Activated naive CD8-positive, alpha-beta T cell treated with anti-CD3 and anti-CD28 coated beads for 36 hours (primary cell): ENCODE measurements around the gene MAEA. TPM values are rescaled to one million over a fixed set of nuclear protein-coding genes. Genes with fewer than 3 reads are reported as not detected.
"Not testable (repeated sequence)": the region's sequence is repeated elsewhere in the genome, so short reads cannot be mapped to it uniquely, and the experiment has no call there.

Source experiments
- DNase-seq: peaks from one replicate; pipeline ENCODE4 v3.0.0; 2021
- H3K27ac Mint-ChIP-seq: one replicate; pipeline ENCODE4 v1.8.0; 2022; ENCODE audit warnings: mild to moderate bottlenecking, moderate library complexity, mixed read lengths
- H3K27me3 Mint-ChIP-seq: one replicate; pipeline ENCODE4 v1.8.0; 2022; ENCODE audit warnings: mild to moderate bottlenecking, mixed read lengths
- H3K36me3 Mint-ChIP-seq: one replicate; pipeline ENCODE4 v1.8.0; 2021; ENCODE audit warnings: mild to moderate bottlenecking, mixed read lengths
- H3K4me1 Mint-ChIP-seq: one replicate; pipeline ENCODE4 v1.8.0; 2021; ENCODE audit warnings: mixed read lengths
- H3K4me3 Mint-ChIP-seq: one replicate; pipeline ENCODE4 v1.8.0; 2022; ENCODE audit warnings: mild to moderate bottlenecking, moderate library complexity, mixed read lengths
- H3K9me3 Mint-ChIP-seq: one replicate; pipeline ENCODE4 v1.8.0; 2022; ENCODE audit warnings: mixed read lengths
- total RNA-seq, 2 experiments: library from RNA; stranded (reverse); gene quantifications; one replicate each; pipeline ENCODE4 v1.2.3, GENCODE V29; 2021

Gene MAEA
- total RNA-seq, 2 experiments from 2014 or later: 51.3 to 53.2 TPM

DNA sequence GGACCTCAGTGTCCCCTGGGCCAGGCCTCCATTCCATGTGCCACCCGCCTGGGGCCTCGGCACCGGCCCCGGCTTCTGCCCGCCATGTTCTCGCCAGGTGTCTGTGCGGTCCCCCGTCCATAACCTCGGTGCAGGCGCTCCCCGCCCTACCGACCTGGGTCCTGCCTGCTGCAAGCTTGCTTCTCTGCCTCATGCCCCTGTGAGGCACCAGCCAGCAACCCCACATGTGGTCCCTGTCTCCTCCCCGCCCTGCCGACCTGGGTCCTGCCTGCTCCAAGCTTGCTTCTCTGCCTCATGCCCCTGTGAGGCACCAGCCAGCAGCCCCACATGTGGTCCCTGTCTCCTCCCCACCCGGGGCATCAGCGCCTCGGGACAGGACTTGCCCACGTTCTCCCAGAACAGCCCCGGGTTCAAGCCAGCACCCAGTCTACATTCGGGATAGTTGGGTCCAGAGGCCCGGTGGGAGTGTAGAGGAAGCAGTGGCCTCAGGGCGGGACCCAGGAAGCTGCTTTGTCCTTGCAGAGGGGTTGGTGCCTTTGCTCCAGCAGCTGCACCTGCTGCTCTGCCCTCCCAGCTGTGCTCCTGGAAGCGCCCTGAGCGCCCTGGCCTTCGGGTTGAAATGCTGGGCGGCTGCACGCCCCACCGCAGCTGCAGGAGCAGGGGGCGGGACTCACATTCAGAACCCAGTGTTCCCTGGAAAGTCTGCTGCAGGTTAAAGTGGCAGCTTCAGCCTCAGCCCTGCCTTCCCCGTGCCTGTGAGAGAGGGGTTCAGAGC is 37.2 kb downstream of the MAEA start:
- Mint-ChIP-seq H3K9me3 (no peaks in the 10 kb centered on the region), H3K4me3 (no peak overlapping the region), H3K36me3 (peaks cover 22% of the 10 kb centered on the region), H3K4me1 (peaks cover 21% of the 10 kb centered on the region), H3K27ac (no peak overlapping the region), H3K27me3 (no peaks in the 10 kb centered on the region)
- DNase-seq: no peak

DNA sequence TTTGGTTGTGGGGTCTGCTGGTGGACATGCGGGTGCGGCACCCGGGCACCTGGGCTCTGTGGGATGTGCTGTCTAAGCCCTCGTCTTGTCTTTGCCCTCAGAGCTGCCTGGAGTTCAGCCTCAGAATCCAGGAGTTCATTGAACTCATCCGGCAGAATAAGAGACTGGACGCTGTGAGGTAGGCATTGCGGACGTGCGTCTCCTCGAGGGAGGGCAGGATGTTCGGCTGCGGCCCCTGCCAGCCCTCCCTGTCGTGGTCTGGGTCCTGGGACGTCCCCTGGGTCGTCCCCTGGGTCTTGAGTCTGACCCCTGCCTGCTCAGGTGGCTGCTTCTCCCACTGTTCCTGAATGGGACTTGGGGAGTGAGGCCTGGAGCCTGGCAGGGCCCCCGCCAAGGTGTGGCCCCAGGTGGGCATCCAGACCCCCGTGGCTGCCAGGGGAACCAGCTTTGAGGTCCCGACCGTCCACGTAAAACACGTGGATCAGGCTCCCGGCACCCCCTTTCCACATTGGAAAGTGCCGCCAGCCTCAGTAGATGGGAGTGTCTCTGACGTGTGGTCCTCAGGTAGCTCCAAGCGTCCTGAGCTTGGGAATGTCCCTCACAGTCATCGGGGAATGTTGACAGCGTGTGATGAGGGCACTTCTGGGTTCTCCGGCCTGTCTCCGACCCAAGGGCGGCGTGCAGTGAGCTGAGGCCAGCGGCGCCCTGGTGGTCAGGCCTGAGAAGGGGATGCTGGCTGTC is 38.0 kb downstream of the MAEA start:
- Mint-ChIP-seq H3K27ac (no peak overlapping the region), H3K4me3 (no peak overlapping the region), H3K4me1 (peaks cover 21% of the 10 kb centered on the region), H3K27me3 (no peaks in the 10 kb centered on the region), H3K9me3 (no peaks in the 10 kb centered on the region), H3K36me3 (peaks cover 22% of the 10 kb centered on the region)
- DNase-seq: no peak

- peak overlapping the region; percentile 29 for H3K27ac Mint-ChIP-seq
- H3K36me3 Mint-ChIP-seq: peaks cover 19% of the 10 kb centered on the region
- no peak for DNase-seq
- H3K4me1 Mint-ChIP-seq: peaks cover 21% of the 10 kb centered on the region
- no peaks in the 10 kb centered on the region for H3K27me3 Mint-ChIP-seq
- no peak overlapping the region for H3K4me3 Mint-ChIP-seq
- no peaks in the 10 kb centered on the region for H3K9me3 Mint-ChIP-seq
Observed at GRCh38 chr4:1328267-1329155, 38.8 kb downstream of the MAEA start.

GRCh38 chr4:1329408-1330371 is 40.0 kb downstream of the MAEA start:
- no peak for DNase-seq
- H3K4me3 Mint-ChIP-seq: peak overlapping the region; percentile 18
- no peaks in the 10 kb centered on the region for H3K27me3 Mint-ChIP-seq
- H3K27ac Mint-ChIP-seq: peak overlapping the region; percentile 81
- H3K36me3 Mint-ChIP-seq: peaks cover 23% of the 10 kb centered on the region
- H3K9me3 Mint-ChIP-seq: no peaks in the 10 kb centered on the region
- H3K4me1 Mint-ChIP-seq: peaks cover 25% of the 10 kb centered on the region

- H3K27ac Mint-ChIP-seq: peak overlapping the region; percentile 72
- H3K36me3 Mint-ChIP-seq: peaks cover 30% of the 10 kb centered on the region
- DNase-seq: peak; percentile 37
- peak overlapping the region; percentile 18 for H3K4me3 Mint-ChIP-seq
- H3K4me1 Mint-ChIP-seq: peaks cover 28% of the 10 kb centered on the region
- no peaks in the 10 kb centered on the region for H3K27me3 Mint-ChIP-seq
- H3K9me3 Mint-ChIP-seq: peaks cover 4% of the 10 kb centered on the region
Observed at GRCh38 chr4:1330761-1331590, 41.3 kb downstream of the MAEA start.

GRCh38 chr4:1331591-1332353 is 42.1 kb downstream of the MAEA start:
- peaks cover 35% of the 10 kb centered on the region for H3K36me3 Mint-ChIP-seq

GRCh38 chr4:1332686-1333085 is 43.0 kb downstream of the MAEA start:
- H3K4me3 Mint-ChIP-seq: no peak overlapping the region
- H3K4me1 Mint-ChIP-seq: peaks cover 37% of the 10 kb centered on the region
- H3K27me3 Mint-ChIP-seq: no peaks in the 10 kb centered on the region
- H3K36me3 Mint-ChIP-seq: peaks cover 44% of the 10 kb centered on the region
- H3K9me3 Mint-ChIP-seq: peaks cover 7% of the 10 kb centered on the region
- no peak for DNase-seq
- no peak overlapping the region for H3K27ac Mint-ChIP-seq

More at GRCh38 chr4:1331591-1332353, 42.1 kb downstream of the MAEA start:
- Mint-ChIP-seq H3K9me3 (peaks cover 7% of the 10 kb centered on the region), H3K4me1 (peaks cover 28% of the 10 kb centered on the region), H3K27ac (peak overlapping the region; percentile 31), H3K4me3 (no peak overlapping the region), H3K27me3 (no peaks in the 10 kb centered on the region)
- no peak for DNase-seq

- peaks cover 7% of the 10 kb centered on the region for H3K9me3 Mint-ChIP-seq
- no peak overlapping the region for H3K4me3 Mint-ChIP-seq
- DNase-seq: no peak
- H3K4me1 Mint-ChIP-seq: peaks cover 40% of the 10 kb centered on the region
- peaks cover 47% of the 10 kb centered on the region for H3K36me3 Mint-ChIP-seq
- H3K27ac Mint-ChIP-seq: no peak overlapping the region
- no peaks in the 10 kb centered on the region for H3K27me3 Mint-ChIP-seq
Observed at GRCh38 chr4:1333256-1333655, 43.6 kb downstream of the MAEA start.

DNA sequence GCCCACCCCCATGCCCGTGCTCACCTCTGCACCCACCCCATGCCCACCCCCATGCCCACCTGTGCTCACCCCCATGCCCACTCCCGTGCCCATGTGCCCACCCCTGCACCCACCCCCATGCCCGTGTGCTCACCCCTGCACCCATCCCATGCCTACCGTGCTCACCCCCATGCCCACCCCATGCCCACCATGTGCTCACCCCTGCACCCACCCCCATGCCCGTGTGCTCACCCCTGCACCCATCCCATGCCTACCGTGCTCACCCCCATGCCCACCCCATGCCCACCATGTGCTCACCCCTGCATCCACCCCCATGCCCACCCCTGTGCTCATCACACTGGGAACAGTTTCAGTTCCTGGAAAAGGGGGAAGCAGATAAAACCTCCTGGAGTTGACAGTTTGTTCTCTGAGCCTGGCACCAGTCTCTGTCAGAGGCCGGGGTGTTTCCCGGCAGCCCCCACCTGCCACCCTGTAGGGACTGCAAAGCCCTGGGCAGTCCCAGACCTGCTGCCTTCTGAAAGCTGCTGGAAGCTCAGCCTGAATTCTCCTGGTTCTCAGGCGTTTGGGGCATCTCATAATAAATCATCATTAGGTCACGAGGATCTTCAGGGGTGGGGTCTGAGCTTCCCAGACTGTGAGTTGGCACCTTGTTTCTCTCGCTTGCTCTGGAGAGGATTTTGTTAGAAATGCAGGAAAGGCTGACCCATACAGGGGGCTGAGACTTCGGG is 44.3 kb downstream of the MAEA start:
- H3K4me3 Mint-ChIP-seq, H3K27me3 Mint-ChIP-seq, DNase-seq, H3K27ac Mint-ChIP-seq, H3K9me3 Mint-ChIP-seq: not testable (repeated sequence)
- peaks cover 38% of the 10 kb centered on the region for H3K4me1 Mint-ChIP-seq
- peaks cover 47% of the 10 kb centered on the region for H3K36me3 Mint-ChIP-seq

- Mint-ChIP-seq H3K27ac (no peak overlapping the region), H3K36me3 (peaks cover 46% of the 10 kb centered on the region), H3K4me3 (no peak overlapping the region), H3K9me3 (peaks cover 7% of the 10 kb centered on the region), H3K27me3 (no peaks in the 10 kb centered on the region), H3K4me1 (peaks cover 33% of the 10 kb centered on the region)
- DNase-seq: no peak
Observed at GRCh38 chr4:1334579-1334895, 44.8 kb downstream of the MAEA start.

DNA sequence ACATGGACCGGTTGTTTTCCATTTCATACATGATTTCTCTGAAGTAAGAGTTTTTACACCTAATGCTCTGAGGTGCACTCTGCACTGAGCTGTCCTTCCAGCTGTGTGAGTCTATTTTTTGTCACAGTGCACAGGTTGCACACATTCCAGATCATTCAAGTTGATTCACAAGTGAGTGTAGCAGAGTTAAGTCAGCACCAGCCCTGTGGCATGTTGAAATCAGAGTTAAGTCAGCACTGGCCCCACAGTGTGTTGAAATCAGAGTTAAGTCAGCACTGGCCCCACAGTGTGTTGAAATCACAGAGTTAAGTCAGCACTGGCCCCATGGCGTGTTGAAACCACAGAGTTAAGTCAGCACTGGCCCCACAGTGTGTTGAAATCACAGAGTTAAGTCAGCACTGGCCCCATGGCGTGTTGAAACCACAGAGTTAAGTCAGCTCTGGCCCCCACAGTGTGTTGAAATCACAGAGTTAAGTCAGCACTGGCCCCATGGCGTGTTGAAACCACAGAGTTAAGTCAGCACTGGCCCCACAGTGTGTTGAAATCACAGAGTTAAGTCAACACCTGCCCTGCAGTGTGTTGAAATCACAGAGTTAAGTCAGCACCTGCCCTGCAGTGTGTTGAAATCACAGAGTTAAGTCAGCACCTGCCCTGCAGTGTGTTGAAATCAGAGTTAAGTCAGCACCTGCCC is 45.6 kb downstream of the MAEA start:
- peaks cover 42% of the 10 kb centered on the region for H3K36me3 Mint-ChIP-seq
- not testable (repeated sequence) for H3K4me3 Mint-ChIP-seq, H3K27ac Mint-ChIP-seq, H3K9me3 Mint-ChIP-seq, DNase-seq, H3K27me3 Mint-ChIP-seq
- H3K4me1 Mint-ChIP-seq: peaks cover 27% of the 10 kb centered on the region

- no peak for DNase-seq
- H3K27me3 Mint-ChIP-seq: no peaks in the 10 kb centered on the region
- peaks cover 20% of the 10 kb centered on the region for H3K4me1 Mint-ChIP-seq
- peaks cover 41% of the 10 kb centered on the region for H3K36me3 Mint-ChIP-seq
- peaks cover 7% of the 10 kb centered on the region for H3K9me3 Mint-ChIP-seq
- no peak overlapping the region for H3K4me3 Mint-ChIP-seq
- peak overlapping the region; percentile 61 for H3K27ac Mint-ChIP-seq
Observed at GRCh38 chr4:1336088-1336491, 46.4 kb downstream of the MAEA start.
